Endothelial cell of umbilical vein (primary cell): ENCODE results near the gene NOLC1. TPM values are rescaled to one million over a fixed set of nuclear protein-coding genes. Genes with fewer than 3 reads are reported as not detected.

Experiments
- BruUV-seq: library from RNA; stranded (reverse); fragments of 400-500 nt; replicated peaks from 2 replicates; lab custom pipeline; 2021; lab: Mats Ljungman, UMichigan
- CTCF ChIA-PET: fragments of 300-600, 350-600 bp; sonication (Branson Sonifier 250); formaldehyde crosslinking; loops from one replicate; lab custom pipeline; 2021; ENCODE audit warnings: antibody characterized with exemption, inconsistent platforms; lab: Charles Lee
- POLR2A ChIA-PET: fragments of 300-600, 350-600 bp; sonication (Branson Sonifier 250); formaldehyde crosslinking; loops from one replicate; lab custom pipeline; 2021; ENCODE audit warnings: antibody characterized with exemption, inconsistent platforms; lab: Charles Lee
- DNase-seq: peaks from one replicate; pipeline ENCODE4 v3.0.0-alpha.2; 2011; ENCODE audit warnings: low read depth, low spot score
- FAIRE-seq: peaks from 2 replicates; lab custom pipeline; 2011; peaks lifted over from hg19 to GRCh38; lab: Jason Lieb, UNC
- H2AFZ ChIP-seq: 2 replicates; pipeline ENCODE4 v1.6.0; 2012; ENCODE audit warnings: low read depth, low read length, control low read depth, inconsistent platforms
- H3K27ac ChIP-seq: 2 replicates; pipeline ENCODE4 v1.5.1; 2011; ENCODE audit warnings: low read depth, mild to moderate bottlenecking, control low read depth, low read length, moderate library complexity; ENCODE audit not compliant: insufficient read depth
- H3K27me3 ChIP-seq, 2 experiments: 2 replicates each; pipeline versions ENCODE4 v1.6.0 to v1.6.1; 2011; ENCODE audit warnings: low read length in 2 of 2, mixed read lengths in 1 of 2; ENCODE audit not compliant: control insufficient read depth in 2 of 2, insufficient read depth in 2 of 2
- H3K36me3 ChIP-seq, 2 experiments: 2 replicates in 1 of 2; 3 replicates in 1 of 2; pipeline ENCODE4 v1.5.1; 2011; ENCODE audit warnings: low read length in 2 of 2, mild to moderate bottlenecking in 1 of 2, moderate library complexity in 1 of 2; ENCODE audit not compliant: control insufficient read depth in 2 of 2, insufficient read depth in 2 of 2; ENCODE audit errors: extremely low read depth in 1 of 2
- H3K4me1 ChIP-seq: 3 replicates; pipeline ENCODE4 v1.5.1; 2011; ENCODE audit warnings: mild to moderate bottlenecking, low read length; ENCODE audit not compliant: control insufficient read depth, insufficient read depth; ENCODE audit errors: extremely low read depth
- H3K4me2 ChIP-seq: 2 replicates; pipeline ENCODE4 v1.6.1; 2011; ENCODE audit warnings: low read length, control low read depth, mixed read lengths; ENCODE audit not compliant: insufficient read depth
- H3K4me3 ChIP-seq, 3 experiments: fragments of 200-600 bp in 1 of 3; sonication (generic), shearing (Covaris generic) in 1 of 3; replicated peaks in 1 of 3; 2 replicates each; pipeline ENCODE4 v1.5.1; 2011 to 2016; ENCODE audit warnings: control low read depth in 3 of 3, low read length in 3 of 3, mild to moderate bottlenecking in 2 of 3, inconsistent platforms in 1 of 3, low read depth in 1 of 3, moderate library complexity in 1 of 3; ENCODE audit not compliant: insufficient read depth in 1 of 3
- H3K79me2 ChIP-seq: 2 replicates; pipeline ENCODE4 v1.6.0; 2012; ENCODE audit warnings: low read length, inconsistent platforms; ENCODE audit not compliant: control insufficient read depth, insufficient read depth
- H3K9ac ChIP-seq: replicated peaks from 2 replicates; pipeline ENCODE3; 2011; ENCODE audit warnings: low read length, control low read depth; ENCODE audit not compliant: insufficient read depth; ENCODE audit errors: extremely low read depth
- H3K9me1 ChIP-seq: replicated peaks from 3 replicates; pipeline ENCODE4 v1.6.0; 2011; ENCODE audit warnings: mild to moderate bottlenecking, low read length; ENCODE audit not compliant: control insufficient read depth, insufficient read depth; ENCODE audit errors: extremely low read depth
- H3K9me3 ChIP-seq: replicated peaks from 2 replicates; pipeline ENCODE4 v1.5.1; 2012; ENCODE audit warnings: low read length, inconsistent platforms; ENCODE audit not compliant: control insufficient read depth, insufficient read depth
- H4K20me1 ChIP-seq: replicated peaks from 2 replicates; pipeline ENCODE3; 2011; ENCODE audit warnings: mild to moderate bottlenecking, low read length; ENCODE audit not compliant: control insufficient read depth, insufficient read depth; ENCODE audit errors: extremely low read depth
- EZH2 ChIP-seq: IDR thresholded peaks from 2 replicates; pipeline ENCODE4 v1.6.1; 2012; ENCODE audit warnings: borderline replicate concordance, low read depth, mild to moderate bottlenecking, moderate library complexity, low read length, inconsistent platforms; ENCODE audit not compliant: severe bottlenecking
- FOS ChIP-seq: IDR thresholded peaks from 2 replicates; pipeline ENCODE4 v1.6.1; 2011; ENCODE audit warnings: mild to moderate bottlenecking, low read length, moderate library complexity, borderline replicate concordance; ENCODE audit not compliant: insufficient read depth
- GATA2 ChIP-seq: IDR thresholded peaks from 2 replicates; pipeline ENCODE4 v1.7.0; 2011; ENCODE audit warnings: low read depth, mild to moderate bottlenecking, moderate library complexity, mixed read lengths, low read length; ENCODE audit not compliant: insufficient read length, insufficient read depth
- JUN ChIP-seq: IDR thresholded peaks from 2 replicates; pipeline ENCODE4 v1.6.1; 2011; ENCODE audit warnings: borderline replicate concordance, low read depth; ENCODE audit not compliant: insufficient read length, insufficient read depth
- MAX ChIP-seq: IDR thresholded peaks from 2 replicates; pipeline ENCODE4 v1.6.1; 2011; ENCODE audit not compliant: insufficient read depth, insufficient read length
- MYC ChIP-seq: IDR thresholded peaks from one replicate; pipeline ENCODE4 v1.6.1; 2011; ENCODE audit warnings: mild to moderate bottlenecking, low read depth, low read length
- POLR2A ChIP-seq: IDR thresholded peaks from 2 replicates; pipeline ENCODE4 v1.6.1; 2012; ENCODE audit warnings: low read depth, mild to moderate bottlenecking, control low read depth, low read length
- POLR2AphosphoS5 ChIP-seq: IDR thresholded peaks from 2 replicates; pipeline ENCODE4 v1.6.1; 2012; ENCODE audit warnings: low read depth, mild to moderate bottlenecking, control low read depth, low read length, moderate library complexity; ENCODE audit not compliant: insufficient read depth
- dilution Hi-C: fragments of 300-500 bp; cut with MboI; formaldehyde crosslinking; loops from one replicate; pipeline ENCODE4 v1.15.0; 2019; ENCODE audit warnings: low sequenced_read_pairs; ENCODE audit not compliant: extremely low pct_ligation_motif_present
- intact Hi-C: fragments of 100-400 bp; cut with micrococcal nuclease; formaldehyde crosslinking; loops from one replicate; pipeline ENCODE4 v1.10.0; 2022
- polyA plus RNA-seq, 4 experiments: library from polyadenylated mRNA; depleted of rRNA in 3 of 4; stranded (reverse) in 3 of 4; unstranded in 1 of 4; fragments of >200 nt; gene quantifications; 2 replicates each; pipeline versions ENCODE4 v1.2.1 to v1.2.3, GENCODE V29; 2011 to 2012; ENCODE audit warnings: missing spikeins in 1 of 4
- total RNA-seq: library from RNA; stranded (reverse); gene quantifications from 2 replicates; pipeline ENCODE4 v1.2.3, GENCODE V29; 2021
- TF ChIP-seq, protein P1 (sequence below), 2 donors: IDR thresholded peaks; 1 replicate in 1 of 2; 2 replicates in 1 of 2; pipeline ENCODE4 v1.5.1; 2011; ENCODE audit warnings: low read length in 2 of 2, mild to moderate bottlenecking in 2 of 2, moderate library complexity in 2 of 2, control low read depth in 1 of 2, inconsistent platforms in 1 of 2, low read depth in 1 of 2; ENCODE audit not compliant: insufficient read depth in 1 of 2; ENCODE audit errors: extremely low read depth in 1 of 2

Gene NOLC1
- total and polyA plus RNA-seq, 2 donors (not counting 3 experiments of a cell fraction or from before 2014, with no cell fraction given), result 32.1 to 73.1 TPM

GRCh38 chr10:102195296-102195870, 43.2 kb downstream of the NOLC1 start:
- no peak for FAIRE-seq

More at GRCh38 chr10:102195296-102195870, 43.2 kb downstream of the NOLC1 start:
- peaks cover 5 to 13% of the 10 kb centered on the region in 2 experiments for H3K27me3 ChIP-seq
- POLR2A ChIA-PET, result no interaction called here
- no peak overlapping the region for H3K4me2 ChIP-seq
- H3K79me2 ChIP-seq, result no peaks in the 10 kb centered on the region
- no peak for DNase-seq
- H2AFZ ChIP-seq, result no peak overlapping the region
- H4K20me1 ChIP-seq, result no peaks in the 10 kb centered on the region
- dilution Hi-C loops (no loop called here), intact Hi-C loops (no loop called here)
- CTCF ChIA-PET, result interaction anchor here (0.7 kb wide), 1 partner anchor 153 kb away, joined by 4 read pairs; no protein-coding TSS in a partner anchor
- no TSS peak for BruUV-seq
- H3K36me3 ChIP-seq, result no peaks in the 10 kb centered on the region
- H3K4me1 ChIP-seq, result no peaks in the 10 kb centered on the region
- H3K4me3 ChIP-seq, result no peak overlapping the region
- H3K9me1 ChIP-seq, result no peaks in the 10 kb centered on the region
- no peaks in the 10 kb centered on the region for H3K9me3 ChIP-seq
- H3K9ac ChIP-seq, result no peak overlapping the region
- TF ChIP-seq GATA2 (no peak), MAX (no peak), JUN (no peak), FOS (no peak), POLR2A (no peak), MYC (no peak), EZH2 (no peak), POLR2AphosphoS5 (no peak)
- TF ChIP-seq, protein P1, sequence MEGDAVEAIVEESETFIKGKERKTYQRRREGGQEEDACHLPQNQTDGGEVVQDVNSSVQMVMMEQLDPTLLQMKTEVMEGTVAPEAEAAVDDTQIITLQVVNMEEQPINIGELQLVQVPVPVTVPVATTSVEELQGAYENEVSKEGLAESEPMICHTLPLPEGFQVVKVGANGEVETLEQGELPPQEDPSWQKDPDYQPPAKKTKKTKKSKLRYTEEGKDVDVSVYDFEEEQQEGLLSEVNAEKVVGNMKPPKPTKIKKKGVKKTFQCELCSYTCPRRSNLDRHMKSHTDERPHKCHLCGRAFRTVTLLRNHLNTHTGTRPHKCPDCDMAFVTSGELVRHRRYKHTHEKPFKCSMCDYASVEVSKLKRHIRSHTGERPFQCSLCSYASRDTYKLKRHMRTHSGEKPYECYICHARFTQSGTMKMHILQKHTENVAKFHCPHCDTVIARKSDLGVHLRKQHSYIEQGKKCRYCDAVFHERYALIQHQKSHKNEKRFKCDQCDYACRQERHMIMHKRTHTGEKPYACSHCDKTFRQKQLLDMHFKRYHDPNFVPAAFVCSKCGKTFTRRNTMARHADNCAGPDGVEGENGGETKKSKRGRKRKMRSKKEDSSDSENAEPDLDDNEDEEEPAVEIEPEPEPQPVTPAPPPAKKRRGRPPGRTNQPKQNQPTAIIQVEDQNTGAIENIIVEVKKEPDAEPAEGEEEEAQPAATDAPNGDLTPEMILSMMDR (IDR thresholded peaks at IDR 0.05; ENCODE audit: extremely low read depth in 1 of 2, insufficient read depth in 1 of 2, low read depth in 1 of 2, low read length in 2 of 2), result no peak
- H3K27ac ChIP-seq, result no peak overlapping the region
